Panc1 (cell line): ENCODE data around the gene SLC46A3. TPM values are rescaled to one million over a fixed set of nuclear protein-coding genes. Genes with fewer than 3 reads are reported as not detected.
"Not testable (repeated sequence)": the region's sequence is repeated elsewhere in the genome, so short reads cannot be mapped to it uniquely, and the experiment has no call there.

Experiments
- ATAC-seq: fragments of 200-7000 bp; cut with Tn5 transposase; 2 replicates; pipeline ENCODE4 v1.9.1; 2020; ENCODE audit warnings: mild to moderate bottlenecking, moderate library complexity
- BruUV-seq: library from RNA; stranded (reverse); fragments of 400-500 nt; replicated peaks from 2 replicates; lab custom pipeline; 2021; lab: Mats Ljungman, UMichigan
- CTCF ChIA-PET: fragments of 300-600 bp; sonication (Branson Sonifier 250); formaldehyde crosslinking; loops from one replicate; lab custom pipeline; 2022; ENCODE audit warnings: antibody characterized with exemption; lab: Charles Lee
- POLR2A ChIA-PET: fragments of 300-600 bp; sonication (Branson Sonifier 250); formaldehyde crosslinking; loops from one replicate; lab custom pipeline; 2022; ENCODE audit warnings: antibody characterized with exemption; lab: Charles Lee
- DNase-seq: peaks from one replicate; pipeline ENCODE4 v3.0.0-alpha.2; 2010; ENCODE audit warnings: low read depth, low spot score
- H3K27ac ChIP-seq: 2 replicates; pipeline ENCODE4 v1.5.1; 2011; ENCODE audit warnings: mild to moderate bottlenecking, low read length, inconsistent platforms
- H3K27me3 ChIP-seq: fragments of 200-500 bp; sonication (Bioruptor generic); 2 replicates; pipeline ENCODE4 v1.6.0; 2014; ENCODE audit warnings: low read length, inconsistent platforms; ENCODE audit not compliant: control insufficient read depth, insufficient read depth
- H3K36me3 ChIP-seq: fragments of 200-500 bp; sonication (Bioruptor generic); 2 replicates; pipeline ENCODE4 v1.5.1; 2014; ENCODE audit warnings: inconsistent platforms, mild to moderate bottlenecking, low read length, moderate library complexity; ENCODE audit not compliant: control insufficient read depth, insufficient read depth
- H3K4me1 ChIP-seq: 2 replicates; pipeline ENCODE4 v1.5.1; 2011; ENCODE audit warnings: inconsistent platforms, mild to moderate bottlenecking, low read length, moderate library complexity; ENCODE audit not compliant: control insufficient read depth, insufficient read depth
- H3K4me3 ChIP-seq, 2 experiments: 2 replicates each; pipeline ENCODE4 v1.5.1; 2011 to 2012; ENCODE audit warnings: low read depth in 2 of 2, low read length in 2 of 2, mild to moderate bottlenecking in 2 of 2, inconsistent platforms in 1 of 2, moderate library complexity in 1 of 2
- H3K9me3 ChIP-seq: fragments of 200-500 bp; sonication (Bioruptor generic); 2 replicates; pipeline ENCODE4 v1.5.1; 2014; ENCODE audit warnings: low read depth, mild to moderate bottlenecking, inconsistent platforms, low read length, moderate library complexity; ENCODE audit not compliant: control insufficient read depth, insufficient read depth
- POLR2AphosphoS5 ChIP-seq: IDR thresholded peaks from 2 replicates; pipeline ENCODE4 v1.6.1; 2012; ENCODE audit warnings: mild to moderate bottlenecking, low read depth, low read length, moderate library complexity
- SIN3A ChIP-seq: IDR thresholded peaks from 2 replicates; pipeline ENCODE4 v1.6.1; 2012; ENCODE audit warnings: low read depth, mild to moderate bottlenecking, low read length, moderate library complexity, borderline replicate concordance; ENCODE audit not compliant: insufficient read depth
- TCF7L2 ChIP-seq: IDR thresholded peaks from 2 replicates; pipeline ENCODE4 v1.6.1; 2011; ENCODE audit warnings: mild to moderate bottlenecking, low read depth, low read length, inconsistent platforms
- in situ Hi-C: cut with HindIII; loops from 2 replicates; pipeline ENCODE4 v1.10.0; 2016; ENCODE audit warnings: low sequenced_read_pairs, low pct_unique_long_range_greater_than_20kb
- intact Hi-C: fragments of 100-400 bp; cut with micrococcal nuclease; formaldehyde crosslinking; loops from one replicate; pipeline ENCODE4 v1.10.0; 2022; ENCODE audit not compliant: unreplicated experiment
- total RNA-seq: library from RNA; stranded (reverse); gene quantifications from one replicate; pipeline ENCODE4 v1.2.1, GENCODE V29; 2021; ENCODE audit not compliant: unreplicated experiment
- TF ChIP-seq, protein P1 (sequence below): fragments of 450-650 bp; IDR thresholded peaks from 2 replicates; pipeline ENCODE4 v1.5.1; 2017; ENCODE audit warnings: mild to moderate bottlenecking
- TF ChIP-seq, protein P2 (sequence below), 2 experiments: IDR thresholded peaks; 2 replicates each; pipeline ENCODE4 v1.6.1; 2011 to 2012; ENCODE audit warnings: low read depth in 2 of 2, control low read depth in 1 of 2, low read length in 1 of 2, mild to moderate bottlenecking in 1 of 2, moderate library complexity in 1 of 2; ENCODE audit not compliant: insufficient read depth in 1 of 2

Gene SLC46A3
- total RNA-seq, 1 experiment from 2014 or later: 5.5 TPM

DNA sequence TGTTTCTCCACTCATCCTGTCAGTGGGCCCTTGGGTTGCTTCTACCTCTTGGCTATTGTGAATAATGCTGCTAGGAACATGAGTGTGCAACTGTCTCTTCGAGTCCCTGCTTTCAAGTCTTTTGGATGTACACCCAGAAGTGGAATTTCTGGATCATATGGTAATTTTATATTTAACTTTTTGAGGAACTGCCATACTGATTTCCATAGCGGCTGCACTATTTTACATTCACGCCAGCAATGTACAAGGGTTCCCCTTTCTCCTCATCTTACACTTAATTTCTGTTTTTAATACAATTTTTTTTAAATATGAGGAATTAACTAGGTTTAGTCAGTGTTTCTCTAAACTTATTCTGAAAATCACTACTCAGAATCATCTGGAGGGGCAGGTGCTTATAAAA, 24.2 kb upstream of the SLC46A3 start:
- ATAC-seq (no peak), DNase-seq (no peak)
- no peak overlapping the region for H3K4me3 ChIP-seq
- ChIA-PET CTCF (no interaction called here), POLR2A (no interaction called here)
- no TSS peak for BruUV-seq
- in situ Hi-C loops: no loop called here
- H3K4me1 ChIP-seq: no peaks in the 10 kb centered on the region
- H3K36me3 ChIP-seq: no peaks in the 10 kb centered on the region
- TF ChIP-seq, protein P1, sequence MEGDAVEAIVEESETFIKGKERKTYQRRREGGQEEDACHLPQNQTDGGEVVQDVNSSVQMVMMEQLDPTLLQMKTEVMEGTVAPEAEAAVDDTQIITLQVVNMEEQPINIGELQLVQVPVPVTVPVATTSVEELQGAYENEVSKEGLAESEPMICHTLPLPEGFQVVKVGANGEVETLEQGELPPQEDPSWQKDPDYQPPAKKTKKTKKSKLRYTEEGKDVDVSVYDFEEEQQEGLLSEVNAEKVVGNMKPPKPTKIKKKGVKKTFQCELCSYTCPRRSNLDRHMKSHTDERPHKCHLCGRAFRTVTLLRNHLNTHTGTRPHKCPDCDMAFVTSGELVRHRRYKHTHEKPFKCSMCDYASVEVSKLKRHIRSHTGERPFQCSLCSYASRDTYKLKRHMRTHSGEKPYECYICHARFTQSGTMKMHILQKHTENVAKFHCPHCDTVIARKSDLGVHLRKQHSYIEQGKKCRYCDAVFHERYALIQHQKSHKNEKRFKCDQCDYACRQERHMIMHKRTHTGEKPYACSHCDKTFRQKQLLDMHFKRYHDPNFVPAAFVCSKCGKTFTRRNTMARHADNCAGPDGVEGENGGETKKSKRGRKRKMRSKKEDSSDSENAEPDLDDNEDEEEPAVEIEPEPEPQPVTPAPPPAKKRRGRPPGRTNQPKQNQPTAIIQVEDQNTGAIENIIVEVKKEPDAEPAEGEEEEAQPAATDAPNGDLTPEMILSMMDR: no peak
- TF ChIP-seq, protein P2, sequence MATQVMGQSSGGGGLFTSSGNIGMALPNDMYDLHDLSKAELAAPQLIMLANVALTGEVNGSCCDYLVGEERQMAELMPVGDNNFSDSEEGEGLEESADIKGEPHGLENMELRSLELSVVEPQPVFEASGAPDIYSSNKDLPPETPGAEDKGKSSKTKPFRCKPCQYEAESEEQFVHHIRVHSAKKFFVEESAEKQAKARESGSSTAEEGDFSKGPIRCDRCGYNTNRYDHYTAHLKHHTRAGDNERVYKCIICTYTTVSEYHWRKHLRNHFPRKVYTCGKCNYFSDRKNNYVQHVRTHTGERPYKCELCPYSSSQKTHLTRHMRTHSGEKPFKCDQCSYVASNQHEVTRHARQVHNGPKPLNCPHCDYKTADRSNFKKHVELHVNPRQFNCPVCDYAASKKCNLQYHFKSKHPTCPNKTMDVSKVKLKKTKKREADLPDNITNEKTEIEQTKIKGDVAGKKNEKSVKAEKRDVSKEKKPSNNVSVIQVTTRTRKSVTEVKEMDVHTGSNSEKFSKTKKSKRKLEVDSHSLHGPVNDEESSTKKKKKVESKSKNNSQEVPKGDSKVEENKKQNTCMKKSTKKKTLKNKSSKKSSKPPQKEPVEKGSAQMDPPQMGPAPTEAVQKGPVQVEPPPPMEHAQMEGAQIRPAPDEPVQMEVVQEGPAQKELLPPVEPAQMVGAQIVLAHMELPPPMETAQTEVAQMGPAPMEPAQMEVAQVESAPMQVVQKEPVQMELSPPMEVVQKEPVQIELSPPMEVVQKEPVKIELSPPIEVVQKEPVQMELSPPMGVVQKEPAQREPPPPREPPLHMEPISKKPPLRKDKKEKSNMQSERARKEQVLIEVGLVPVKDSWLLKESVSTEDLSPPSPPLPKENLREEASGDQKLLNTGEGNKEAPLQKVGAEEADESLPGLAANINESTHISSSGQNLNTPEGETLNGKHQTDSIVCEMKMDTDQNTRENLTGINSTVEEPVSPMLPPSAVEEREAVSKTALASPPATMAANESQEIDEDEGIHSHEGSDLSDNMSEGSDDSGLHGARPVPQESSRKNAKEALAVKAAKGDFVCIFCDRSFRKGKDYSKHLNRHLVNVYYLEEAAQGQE (IDR thresholded peaks at IDR 0.05; ENCODE audit: insufficient read depth in 1 of 2, low read depth in 2 of 2, low read length in 1 of 2): no peak
- no peak for TF ChIP-seq SIN3A
- TF ChIP-seq POLR2AphosphoS5: no peak
- TF ChIP-seq TCF7L2: no peak
- intact Hi-C loops: no loop called here
- H3K27ac ChIP-seq: no peak overlapping the region
- no peaks in the 10 kb centered on the region for H3K9me3 ChIP-seq
- no peaks in the 10 kb centered on the region for H3K27me3 ChIP-seq

DNA sequence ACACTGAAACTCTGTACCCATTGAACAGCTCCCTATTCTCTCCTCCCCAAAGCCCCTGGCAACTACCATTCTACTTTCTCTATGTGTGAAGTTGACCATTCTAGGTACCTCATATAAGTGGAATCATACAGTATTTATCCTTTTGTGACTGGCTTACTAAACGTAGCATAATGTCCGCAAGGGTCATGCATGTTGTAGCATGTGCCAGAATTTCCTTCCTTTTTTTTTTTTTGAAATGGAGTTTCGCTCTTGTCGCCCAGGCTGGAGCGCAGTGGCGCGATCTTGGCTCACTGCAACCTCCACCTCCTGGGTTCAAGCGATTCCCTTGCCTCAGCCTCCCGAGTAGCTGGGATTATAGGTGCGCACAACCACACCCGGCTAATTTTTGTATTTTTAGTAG, 23.7 kb upstream of the SLC46A3 start:
- CTCF ChIA-PET, POLR2A ChIA-PET, BruUV-seq, DNase-seq, H3K36me3 ChIP-seq, H3K9me3 ChIP-seq, H3K27me3 ChIP-seq, in situ Hi-C loops, H3K4me3 ChIP-seq, ATAC-seq, intact Hi-C loops, H3K27ac ChIP-seq, H3K4me1 ChIP-seq: not testable (repeated sequence)

DNA sequence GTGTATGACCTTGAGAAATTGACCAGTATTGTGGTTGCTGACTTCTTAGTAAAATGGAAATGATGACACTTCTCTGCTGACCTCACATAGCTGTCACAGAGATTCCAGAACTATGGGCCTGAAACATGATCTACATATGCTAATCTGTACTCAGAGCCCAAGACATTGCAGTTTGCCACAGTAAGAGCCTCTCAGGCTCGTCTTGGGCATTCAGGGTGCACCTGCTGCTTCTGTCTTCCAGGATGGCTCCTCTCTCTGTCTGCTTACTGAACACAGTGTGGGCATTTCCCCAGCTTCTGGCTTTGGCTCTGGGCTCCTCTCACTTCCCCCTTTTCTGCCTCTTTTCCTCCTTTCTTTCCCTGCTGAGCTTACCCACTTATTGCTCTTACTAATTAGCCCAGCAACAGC, 22.3 kb upstream of the SLC46A3 start:
- ChIA-PET POLR2A (no interaction called here), CTCF (no interaction called here)
- no peak for ATAC-seq
- in situ Hi-C loops (no loop called here), intact Hi-C loops (no loop called here)
- Histone ChIP-seq H3K27me3 (no peaks in the 10 kb centered on the region), H3K4me3 (no peak overlapping the region), H3K9me3 (no peaks in the 10 kb centered on the region), H3K4me1 (no peaks in the 10 kb centered on the region), H3K36me3 (no peaks in the 10 kb centered on the region), H3K27ac (no peak overlapping the region)
- BruUV-seq: no TSS peak
- no peak for DNase-seq
- TF ChIP-seq SIN3A (no peak), TCF7L2 (no peak), POLR2AphosphoS5 (no peak)
- TF ChIP-seq, protein P2 (IDR thresholded peaks at IDR 0.05; ENCODE audit: insufficient read depth in 1 of 2, low read depth in 2 of 2, low read length in 1 of 2): no peak
- TF ChIP-seq, protein P1: no peak
